Cortex of kidney (tissue), 1 donor: ENCODE data around the gene SLC17A1.

Experiments used
- DNase-seq: peaks from one replicate; lab custom pipeline; 2025; lab: John Stamatoyannopoulos, UW

The SLC17A1 gene

GRCh38 chr6:25832307-25832662, 433 bp upstream of the SLC17A1 start:
- DNase-seq, result no peak

GRCh38 chr6:25830458-25830857, 1.4 kb downstream of the SLC17A1 start:
- no peak for DNase-seq

- DNase-seq, result no peak
Observed at GRCh38 chr6:25829375-25829774, 2.5 kb downstream of the SLC17A1 start.

GRCh38 chr6:25821341-25821740, 10.5 kb downstream of the SLC17A1 start:
- no peak for DNase-seq

GRCh38 chr6:25816252-25816651, 15.6 kb downstream of the SLC17A1 start:
- DNase-seq, result no peak

- DNase-seq, result no peak
Observed at GRCh38 chr6:25815194-25815593, 16.7 kb downstream of the SLC17A1 start.

GRCh38 chr6:25804804-25805203, 27.0 kb downstream of the SLC17A1 start:
- no peak for DNase-seq

GRCh38 chr6:25801436-25801835, 30.4 kb downstream of the SLC17A1 start:
- no peak for DNase-seq

- no peak for DNase-seq
Observed at GRCh38 chr6:25794784-25795183, 37.1 kb downstream of the SLC17A1 start.

GRCh38 chr6:25793970-25794369, 37.9 kb downstream of the SLC17A1 start:
- DNase-seq, result no peak

GRCh38 chr6:25792016-25792415, 39.8 kb downstream of the SLC17A1 start:
- no peak for DNase-seq

- no peak for DNase-seq
Observed at GRCh38 chr6:25789475-25789874, 42.4 kb downstream of the SLC17A1 start.

- no peak for DNase-seq
Observed at GRCh38 chr6:25788305-25788922, 43.4 kb downstream of the SLC17A1 start.

GRCh38 chr6:25787428-25787827, 44.4 kb downstream of the SLC17A1 start:
- DNase-seq, result no peak

- DNase-seq, result no peak
Observed at GRCh38 chr6:25781134-25781533, 50.7 kb downstream of the SLC17A1 start.

GRCh38 chr6:25777856-25778649, 53.8 kb downstream of the SLC17A1 start:
- no peak for DNase-seq

- DNase-seq, result no peak
Observed at GRCh38 chr6:25777031-25777430, 54.8 kb downstream of the SLC17A1 start.

- DNase-seq, result no peak
Observed at GRCh38 chr6:25774120-25774715, 57.6 kb downstream of the SLC17A1 start.

- DNase-seq, result no peak
Observed at GRCh38 chr6:25769983-25770382, 61.9 kb downstream of the SLC17A1 start.

- no peak for DNase-seq
Observed at GRCh38 chr6:25768566-25768965, 63.3 kb downstream of the SLC17A1 start.

GRCh38 chr6:25764611-25765010, 67.2 kb downstream of the SLC17A1 start:
- DNase-seq, result no peak

GRCh38 chr6:25757936-25758642, 73.8 kb downstream of the SLC17A1 start:
- no peak for DNase-seq
